GM18505 (cell line): ENCODE data around the gene BBS1.
A peak's percentile ranks its signal among the peaks of the same experiment; 100 is the strongest.

ENCODE experiments used
- ATAC-seq: cut with Tn5 transposase; IDR thresholded peaks from one replicate; pipeline ENCODE4 v1.9.1; 2021; ENCODE audit not compliant: unreplicated experiment
- POLR2A ChIP-seq: IDR thresholded peaks from 4 replicates; pipeline ENCODE4 v1.6.1; 2011; ENCODE audit warnings: borderline replicate concordance; ENCODE audit not compliant: insufficient read depth, insufficient read length; ENCODE audit errors: extremely low read depth

Gene BBS1

GRCh38 chr11:66545701-66546367, 35.4 kb downstream of the BBS1 start, which contains the start of gene ZDHHC24:
ZDHHC24 (minus strand) TSS chr11:66546048; CDS start chr11:66546003, 45 bp downstream.
- peak; percentile 83 for ATAC-seq
- peak; percentile 86 for TF ChIP-seq POLR2A

- ATAC-seq, result no peak
- TF ChIP-seq POLR2A, result no peak
Observed at GRCh38 chr11:66546368-66546965, 36.0 kb downstream of the BBS1 start, which contains the start of gene ACTN3. ACTN3 (plus strand) TSS chr11:66546903; CDS start chr11:66546938, 35 bp downstream.

GRCh38 chr11:66546966-66547661, 36.7 kb downstream of the BBS1 start:
- no peak for ATAC-seq
- TF ChIP-seq POLR2A, result no peak

- no peak for TF ChIP-seq POLR2A
- ATAC-seq, result no peak
Observed at GRCh38 chr11:66547662-66548009, 37.2 kb downstream of the BBS1 start.

GRCh38 chr11:66548041-66548440, 37.6 kb downstream of the BBS1 start:
- TF ChIP-seq POLR2A, result no peak
- no peak for ATAC-seq

- TF ChIP-seq POLR2A, result no peak
- no peak for ATAC-seq
Observed at GRCh38 chr11:66548774-66549630, 38.6 kb downstream of the BBS1 start.

GRCh38 chr11:66549696-66550095, 39.3 kb downstream of the BBS1 start:
- no peak for TF ChIP-seq POLR2A
- no peak for ATAC-seq

GRCh38 chr11:66550887-66551286, 40.5 kb downstream of the BBS1 start:
- ATAC-seq, result no peak
- no peak for TF ChIP-seq POLR2A

GRCh38 chr11:66554602-66555001, 44.2 kb downstream of the BBS1 start:
- TF ChIP-seq POLR2A, result no peak
- no peak for ATAC-seq

GRCh38 chr11:66555416-66555815, 45.0 kb downstream of the BBS1 start:
- ATAC-seq, result no peak
- TF ChIP-seq POLR2A, result no peak

GRCh38 chr11:66556086-66556485, 45.7 kb downstream of the BBS1 start:
- no peak for TF ChIP-seq POLR2A
- ATAC-seq, result no peak

- no peak for ATAC-seq
- no peak for TF ChIP-seq POLR2A
Observed at GRCh38 chr11:66557733-66558326, 47.4 kb downstream of the BBS1 start.
